ENCODE data around the gene USP20.

The USP20 gene

DNA sequence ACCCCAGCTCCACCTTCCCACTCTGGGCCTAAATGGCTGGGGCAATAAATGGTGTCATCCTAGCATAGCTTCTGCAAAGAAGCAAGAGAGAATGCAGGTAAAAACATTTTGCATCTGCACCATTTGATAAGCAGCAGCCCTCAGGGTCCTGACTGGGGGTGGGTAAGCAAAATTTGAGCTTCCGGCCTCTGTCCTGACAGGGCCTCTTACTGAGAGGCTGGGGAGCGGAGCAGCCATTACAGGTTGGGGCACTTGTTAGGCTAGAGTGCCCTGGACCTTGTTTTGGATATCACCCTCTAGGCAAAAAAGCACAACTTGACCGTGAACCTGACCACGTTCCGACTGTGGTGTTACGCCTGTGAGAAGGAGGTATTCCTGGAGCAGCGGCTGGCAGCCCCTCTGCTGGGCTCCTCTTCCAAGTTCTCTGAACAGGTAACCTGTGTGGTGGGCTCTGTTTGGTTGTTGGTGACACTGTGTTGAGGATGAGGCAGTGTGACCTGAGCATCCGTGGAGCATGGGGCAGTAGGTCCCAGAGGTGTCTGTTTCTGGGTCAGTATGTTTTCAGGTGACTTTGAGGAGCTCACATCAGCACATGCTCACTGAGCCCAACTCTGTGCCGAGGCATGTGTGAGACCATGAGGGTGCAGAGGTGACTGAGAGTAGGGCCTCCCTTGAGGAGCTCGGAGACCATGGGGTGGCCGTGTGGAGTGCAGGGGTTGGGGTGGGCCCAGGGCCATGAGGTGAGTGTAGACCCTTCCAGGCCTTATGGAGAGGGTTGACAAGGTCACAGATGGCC lies 23.1 kb downstream of the USP20 start:
- H3K4me3 ChIP-seq (ENCODE audit: control insufficient read depth, low read depth, low read length), result no peak overlapping the region
- DNase-seq (ENCODE audit: low read depth), result no peak
- TF ChIP-seq, protein P1, sequence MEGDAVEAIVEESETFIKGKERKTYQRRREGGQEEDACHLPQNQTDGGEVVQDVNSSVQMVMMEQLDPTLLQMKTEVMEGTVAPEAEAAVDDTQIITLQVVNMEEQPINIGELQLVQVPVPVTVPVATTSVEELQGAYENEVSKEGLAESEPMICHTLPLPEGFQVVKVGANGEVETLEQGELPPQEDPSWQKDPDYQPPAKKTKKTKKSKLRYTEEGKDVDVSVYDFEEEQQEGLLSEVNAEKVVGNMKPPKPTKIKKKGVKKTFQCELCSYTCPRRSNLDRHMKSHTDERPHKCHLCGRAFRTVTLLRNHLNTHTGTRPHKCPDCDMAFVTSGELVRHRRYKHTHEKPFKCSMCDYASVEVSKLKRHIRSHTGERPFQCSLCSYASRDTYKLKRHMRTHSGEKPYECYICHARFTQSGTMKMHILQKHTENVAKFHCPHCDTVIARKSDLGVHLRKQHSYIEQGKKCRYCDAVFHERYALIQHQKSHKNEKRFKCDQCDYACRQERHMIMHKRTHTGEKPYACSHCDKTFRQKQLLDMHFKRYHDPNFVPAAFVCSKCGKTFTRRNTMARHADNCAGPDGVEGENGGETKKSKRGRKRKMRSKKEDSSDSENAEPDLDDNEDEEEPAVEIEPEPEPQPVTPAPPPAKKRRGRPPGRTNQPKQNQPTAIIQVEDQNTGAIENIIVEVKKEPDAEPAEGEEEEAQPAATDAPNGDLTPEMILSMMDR (IDR thresholded peaks at IDR 0.05; ENCODE audit: control insufficient read depth, insufficient read depth, low read depth, low read length, missing control alignments), result no peak

GRCh38 chr9:129860653-129861446 lies 25.6 kb downstream of the USP20 start:
- no peak for DNase-seq (ENCODE audit: low read depth)
- TF ChIP-seq, protein P1 (IDR thresholded peaks at IDR 0.05; ENCODE audit: control insufficient read depth, insufficient read depth, low read depth, low read length, missing control alignments), result no peak
- no peak overlapping the region for H3K4me3 ChIP-seq (ENCODE audit: control insufficient read depth, low read depth, low read length)

DNA sequence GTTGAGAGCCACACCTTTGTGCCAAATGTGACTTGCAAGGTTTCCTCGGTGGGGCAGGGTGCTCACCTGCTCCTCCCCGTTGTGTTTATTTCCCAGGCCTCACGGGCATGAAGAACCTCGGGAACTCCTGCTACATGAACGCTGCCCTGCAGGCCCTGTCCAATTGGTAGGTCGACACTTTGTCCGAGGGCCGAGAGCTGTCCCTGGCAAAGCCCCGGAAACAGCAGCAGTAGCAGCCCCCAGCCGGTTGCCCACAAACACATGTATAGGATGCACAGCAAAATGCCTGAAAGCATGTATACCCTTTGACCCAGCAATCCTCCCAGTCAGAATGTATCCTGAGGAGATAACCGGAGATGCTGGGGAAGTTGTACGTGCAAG lies 26.2 kb downstream of the USP20 start:
- no peak overlapping the region for H3K4me3 ChIP-seq (ENCODE audit: control insufficient read depth, low read depth, low read length)
- TF ChIP-seq, protein P1 (IDR thresholded peaks at IDR 0.05; ENCODE audit: control insufficient read depth, insufficient read depth, low read depth, low read length, missing control alignments), result no peak
- DNase-seq (ENCODE audit: low read depth), result no peak

DNA sequence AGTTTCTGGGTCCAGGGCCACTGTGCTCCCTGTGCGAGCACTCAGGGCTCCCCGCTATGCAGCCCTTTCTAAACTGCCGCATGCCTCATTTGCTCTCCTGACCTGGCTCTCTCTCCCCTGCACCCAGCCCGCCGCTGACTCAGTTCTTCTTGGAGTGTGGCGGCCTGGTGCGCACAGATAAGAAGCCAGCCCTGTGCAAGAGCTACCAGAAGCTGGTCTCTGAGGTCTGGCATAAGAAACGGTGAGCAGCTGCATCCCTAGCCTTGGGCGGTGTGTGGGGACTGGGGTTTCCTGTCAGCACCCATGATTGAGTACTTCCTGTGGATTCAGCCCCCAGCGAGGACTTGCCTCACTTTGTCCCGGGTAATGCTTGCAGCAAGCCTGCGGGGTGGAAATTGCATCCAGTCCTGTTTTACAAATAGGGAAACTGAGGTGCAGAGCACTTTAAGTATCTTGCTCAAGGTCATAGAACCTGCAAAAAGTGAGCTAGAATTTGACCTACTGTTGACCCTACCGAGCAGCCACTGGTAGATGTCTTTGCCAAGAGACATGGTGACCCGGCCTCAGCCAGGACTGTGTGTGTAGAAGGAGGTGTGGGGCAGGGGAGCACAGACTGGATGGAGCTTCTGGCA lies 27.9 kb downstream of the USP20 start:
- TF ChIP-seq, protein P1 (IDR thresholded peaks at IDR 0.05; ENCODE audit: control insufficient read depth, insufficient read depth, low read depth, low read length, missing control alignments), result no peak
- no peak for DNase-seq (ENCODE audit: low read depth)
- H3K4me3 ChIP-seq (ENCODE audit: control insufficient read depth, low read depth, low read length), result no peak overlapping the region

GRCh38 chr9:129864991-129865647 lies 29.9 kb downstream of the USP20 start:
- DNase-seq (ENCODE audit: low read depth), result no peak
- no peak overlapping the region for H3K4me3 ChIP-seq (ENCODE audit: control insufficient read depth, low read depth, low read length)
- TF ChIP-seq, protein P1 (IDR thresholded peaks at IDR 0.05; ENCODE audit: control insufficient read depth, insufficient read depth, low read depth, low read length, missing control alignments), result no peak

DNA sequence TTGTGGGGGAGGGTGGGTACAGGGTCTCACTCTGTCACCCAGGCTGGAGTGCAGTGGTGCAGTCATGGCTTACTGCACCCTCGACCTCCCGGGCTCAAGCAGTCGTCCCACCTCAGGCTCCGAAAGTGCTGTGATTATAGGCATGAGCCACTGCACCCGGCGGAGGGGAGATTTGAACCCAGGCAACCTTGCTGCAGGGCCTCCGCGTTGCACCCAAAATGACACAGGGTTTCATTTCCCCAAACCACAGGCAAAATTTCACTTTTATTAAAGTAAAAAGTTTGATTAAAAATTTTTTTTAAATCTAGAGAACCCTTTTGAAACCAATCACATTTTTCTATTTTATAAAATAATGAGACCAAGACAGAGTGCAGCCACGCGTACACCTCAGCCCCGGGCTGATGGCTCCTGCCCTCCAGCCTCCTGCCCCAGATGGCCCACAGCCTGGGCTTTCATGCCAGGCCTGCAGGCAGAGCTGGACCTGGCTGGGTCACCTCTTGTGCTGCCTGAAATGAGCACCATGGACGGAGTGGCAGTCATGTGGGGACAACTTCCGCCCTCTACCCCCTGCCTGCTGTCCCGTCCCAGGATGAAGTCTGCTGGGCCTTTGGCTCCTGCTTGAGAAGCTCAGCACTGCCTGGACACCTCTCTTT lies 30.5 kb downstream of the USP20 start:
- H3K4me3 ChIP-seq (ENCODE audit: control insufficient read depth, low read depth, low read length), result no peak overlapping the region
- DNase-seq (ENCODE audit: low read depth), result no peak
- TF ChIP-seq, protein P1 (IDR thresholded peaks at IDR 0.05; ENCODE audit: control insufficient read depth, insufficient read depth, low read depth, low read length, missing control alignments), result no peak

All from AG09309 (cell line).